HG03103 (cell line): Measurements from ENCODE around the gene STXBP5.
A peak's percentile ranks its signal among the peaks of the same experiment; 100 is the strongest.

Experiments
- ATAC-seq: cut with Tn5 transposase; IDR thresholded peaks from one replicate; pipeline ENCODE4 v1.9.1; 2021; ENCODE audit warnings: low read depth; ENCODE audit not compliant: unreplicated experiment

STXBP5 gene

DNA sequence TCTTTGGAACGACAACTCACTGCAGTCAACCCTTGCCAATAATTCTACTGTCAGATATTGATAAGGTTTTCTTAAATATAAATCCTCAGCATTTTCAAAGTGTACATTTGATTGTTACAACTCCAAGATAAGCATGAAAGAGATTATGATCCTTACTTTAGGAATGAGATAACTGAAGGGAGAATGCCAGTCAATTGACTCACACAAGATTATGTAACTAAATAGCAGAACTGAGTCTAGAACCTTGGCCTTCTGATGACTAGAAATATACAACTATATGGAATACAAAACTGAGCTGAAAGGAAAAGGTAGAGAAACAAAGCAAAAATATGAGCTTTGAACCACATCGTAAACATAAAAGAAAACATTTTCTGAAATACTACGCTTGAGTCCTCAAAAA, 26.9 kb upstream of the STXBP5 start:
- ATAC-seq, result no peak

DNA sequence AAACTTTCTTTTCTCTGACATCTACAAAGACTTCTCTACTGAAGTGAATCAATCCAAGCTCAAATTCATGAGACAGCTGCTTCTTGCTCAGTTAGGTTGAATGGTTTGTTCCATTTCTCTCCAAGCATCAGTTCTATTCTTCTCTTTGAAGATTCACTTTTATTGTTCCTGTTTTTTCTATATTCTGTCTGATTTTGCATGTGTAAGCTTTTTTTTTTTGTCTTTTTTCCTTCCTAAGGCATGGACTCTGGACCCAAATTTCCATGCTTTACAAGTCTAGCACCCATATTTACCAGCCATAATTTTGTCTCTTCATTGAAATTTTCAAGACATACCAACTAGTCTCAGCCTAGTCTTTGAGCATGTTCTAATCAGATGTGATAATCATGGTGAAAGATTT, 25.9 kb upstream of the STXBP5 start:
- no peak for ATAC-seq

DNA sequence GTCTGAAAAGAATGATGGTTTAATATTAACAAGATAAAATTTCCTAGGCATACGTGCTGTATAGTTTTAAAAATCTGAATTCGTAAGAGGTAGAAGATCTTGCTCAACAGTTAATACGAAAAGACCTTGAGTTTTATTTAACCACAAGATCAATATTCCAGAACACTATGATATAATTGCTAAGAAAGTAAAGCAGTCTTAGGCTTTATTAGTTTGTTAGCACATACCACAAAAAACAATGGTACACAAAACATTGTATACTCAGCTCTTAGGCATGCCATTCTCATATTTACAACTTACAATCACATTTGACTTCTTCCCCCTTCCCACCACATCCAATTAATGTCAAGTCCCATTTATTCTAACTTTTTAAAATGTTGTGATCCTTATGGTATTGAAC, 24.4 kb upstream of the STXBP5 start:
- ATAC-seq, result no peak

DNA sequence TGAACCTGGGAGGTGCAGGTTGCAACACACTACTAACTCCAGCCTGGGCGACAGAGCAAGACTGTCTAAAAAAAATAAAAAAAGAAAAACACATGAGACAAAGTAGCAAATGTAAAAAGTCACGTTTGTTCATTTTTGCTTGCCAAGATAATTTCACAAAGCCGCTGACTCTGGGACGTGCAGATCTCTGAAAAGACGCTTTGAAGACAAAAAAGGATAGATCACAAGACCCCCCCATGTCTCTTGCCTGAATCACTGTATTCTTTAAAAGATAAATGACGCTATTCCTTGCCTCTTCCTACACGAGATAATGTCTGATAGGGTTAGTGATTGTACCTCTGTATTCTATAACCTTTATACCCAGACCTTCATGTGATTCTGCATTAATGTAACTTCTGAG, 23.3 kb upstream of the STXBP5 start:
- no peak for ATAC-seq

DNA sequence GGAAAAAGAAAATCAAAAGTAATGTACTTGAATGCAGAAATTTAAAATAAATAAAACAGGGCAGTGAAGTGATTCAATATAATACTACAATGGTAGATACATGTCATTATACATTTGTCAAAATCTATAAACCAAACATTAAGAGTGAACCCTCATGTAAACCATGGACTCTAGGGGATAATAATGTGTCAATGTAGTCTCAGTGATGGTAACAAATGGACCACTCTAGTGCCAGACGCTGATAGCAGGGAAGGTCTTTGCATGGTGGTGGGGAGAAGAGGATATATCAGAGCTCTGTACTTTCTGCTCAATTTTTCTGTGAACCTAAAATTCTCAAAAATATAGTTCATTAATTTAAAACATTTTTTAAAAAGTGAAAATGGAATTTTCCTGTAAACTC, 19.8 kb upstream of the STXBP5 start:
- no peak for ATAC-seq

DNA sequence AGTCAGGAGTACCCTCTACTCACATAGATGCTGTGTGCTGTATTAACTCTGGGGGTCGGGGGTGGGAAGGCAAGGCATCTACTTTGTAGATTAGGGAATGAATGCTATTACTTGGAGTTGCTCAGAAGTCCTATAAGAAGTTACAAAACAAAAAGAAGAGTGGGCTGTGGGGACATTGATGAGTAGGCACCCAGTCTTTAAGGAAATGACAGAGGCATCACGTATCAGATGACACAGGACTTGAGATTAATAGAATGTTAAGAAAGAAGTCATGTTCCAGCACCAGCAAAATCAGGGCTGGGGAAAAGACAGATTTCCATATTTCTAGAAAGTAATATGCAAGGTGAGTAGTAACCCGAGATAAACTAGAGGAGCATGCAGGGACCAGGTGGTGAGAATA, 19.0 kb upstream of the STXBP5 start:
- ATAC-seq, result no peak

DNA sequence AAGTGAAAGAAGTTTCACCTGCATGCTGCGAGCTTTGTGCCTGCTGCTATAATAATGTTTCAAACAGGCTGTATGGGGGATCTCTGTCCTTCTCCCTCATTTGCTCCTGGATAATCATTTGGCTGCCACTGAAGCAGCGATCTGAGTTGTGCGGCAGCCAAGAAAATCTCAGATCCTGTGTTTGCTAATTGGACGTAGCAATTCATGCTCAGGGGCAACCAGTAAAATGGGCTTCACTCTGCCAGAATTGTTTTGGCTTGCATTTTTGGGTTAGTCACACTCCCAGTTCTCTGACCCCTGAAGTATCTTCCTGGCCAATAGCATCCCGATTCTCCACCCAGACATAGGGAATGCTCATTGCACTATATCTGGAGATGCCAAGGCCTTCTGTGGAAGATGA, 13.7 kb upstream of the STXBP5 start:
- ATAC-seq, result no peak

DNA sequence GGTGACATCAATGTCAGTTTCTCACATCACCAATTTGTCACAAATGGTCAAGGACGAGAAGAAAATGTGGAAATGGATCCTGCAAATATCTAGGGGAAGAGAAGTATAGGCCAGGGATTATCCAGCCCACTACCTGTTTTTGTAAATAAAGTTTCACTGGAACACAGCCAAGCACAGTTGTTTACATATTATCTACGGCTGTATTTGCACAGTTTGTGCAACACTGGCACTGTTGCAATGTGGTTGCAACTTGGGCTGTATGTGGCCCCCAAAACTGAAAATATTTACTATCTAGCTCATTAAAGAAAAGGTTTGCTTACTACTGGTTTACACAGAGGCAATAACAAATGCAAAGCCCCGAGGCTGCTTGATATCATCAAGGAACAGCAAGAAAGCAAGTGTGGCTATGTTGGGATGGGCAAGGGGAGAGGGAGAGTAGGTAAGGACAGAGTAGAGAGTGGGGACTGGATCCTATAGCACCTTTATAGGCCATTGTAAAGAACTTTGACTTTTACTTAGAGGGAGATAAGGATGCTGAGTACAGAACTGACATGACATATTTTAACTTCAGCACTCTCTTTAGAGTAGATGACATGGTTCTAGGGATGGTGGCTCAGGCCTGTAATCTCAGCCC, 11.8 kb upstream of the STXBP5 start:
- ATAC-seq, result no peak

DNA sequence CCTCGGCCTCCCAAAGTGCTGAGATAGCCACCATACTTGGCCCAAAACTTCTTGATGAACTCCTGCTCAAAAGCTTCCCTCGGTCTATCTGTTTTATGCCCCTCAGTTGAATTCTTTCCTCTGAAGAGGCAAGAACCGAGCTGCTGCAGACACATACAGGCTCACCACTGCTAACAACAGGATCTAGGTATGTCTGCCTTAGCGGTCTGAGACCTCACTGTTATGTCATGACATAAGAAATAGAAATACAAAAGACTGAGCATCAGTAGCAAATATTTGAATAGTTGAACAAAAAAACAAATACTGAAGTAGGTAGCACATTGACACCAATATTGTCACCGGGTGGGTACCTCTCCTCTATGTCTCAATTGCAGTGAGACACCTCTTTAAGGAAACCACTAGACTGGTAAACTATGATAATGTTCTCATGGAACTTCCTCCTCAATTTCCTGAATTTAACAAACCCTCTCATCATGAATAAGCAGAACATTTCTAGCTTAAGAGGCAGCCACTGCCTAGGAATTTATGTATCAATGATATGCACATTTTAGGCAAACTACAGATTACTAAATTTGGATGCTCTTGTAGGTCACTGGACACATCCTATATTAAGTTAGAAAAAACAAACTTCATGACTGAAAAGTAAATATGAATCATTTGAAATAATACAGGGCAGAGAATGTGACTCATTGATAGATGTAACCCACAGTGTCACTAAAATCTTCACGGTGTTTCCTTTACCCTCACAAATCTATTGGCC, 9.4 kb upstream of the STXBP5 start:
- no peak for ATAC-seq

DNA sequence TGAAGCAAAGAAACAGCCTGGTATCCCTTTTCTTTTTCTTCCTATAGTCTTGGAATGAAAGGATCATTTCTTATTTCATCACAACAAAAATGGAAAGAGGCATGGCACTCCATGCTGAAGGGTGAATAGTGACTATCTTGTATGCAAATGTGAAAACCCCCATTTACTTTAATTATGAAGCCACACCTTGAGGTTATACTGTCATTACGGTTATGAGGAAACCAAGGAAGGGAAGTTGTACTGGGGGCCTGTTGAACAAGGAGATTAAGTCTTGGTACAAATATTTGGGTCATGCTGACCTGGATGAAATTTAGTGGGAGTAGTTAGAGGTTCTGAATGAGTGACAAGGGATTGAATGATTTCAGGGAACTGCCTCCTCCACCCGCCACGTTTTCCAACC, 8.7 kb upstream of the STXBP5 start:
- ATAC-seq, result no peak

DNA sequence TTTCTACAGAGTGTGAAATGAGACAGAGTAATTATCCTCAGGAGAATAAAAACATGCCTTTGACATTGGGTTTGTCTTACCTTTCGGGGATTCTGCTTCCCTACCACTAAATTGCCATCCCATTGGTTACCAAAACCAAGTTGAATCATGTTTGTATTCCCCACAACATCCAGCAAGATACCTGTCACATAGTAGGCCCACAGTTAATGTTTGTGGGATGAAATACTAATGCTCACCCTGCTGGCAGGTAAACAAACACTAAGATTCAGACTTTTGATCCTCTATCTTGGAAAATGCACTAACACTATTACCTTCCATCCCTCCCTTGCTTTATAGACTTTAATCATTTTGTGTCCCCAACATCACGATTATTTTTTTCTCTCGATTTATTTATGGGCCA, 8.2 kb upstream of the STXBP5 start:
- ATAC-seq, result no peak

DNA sequence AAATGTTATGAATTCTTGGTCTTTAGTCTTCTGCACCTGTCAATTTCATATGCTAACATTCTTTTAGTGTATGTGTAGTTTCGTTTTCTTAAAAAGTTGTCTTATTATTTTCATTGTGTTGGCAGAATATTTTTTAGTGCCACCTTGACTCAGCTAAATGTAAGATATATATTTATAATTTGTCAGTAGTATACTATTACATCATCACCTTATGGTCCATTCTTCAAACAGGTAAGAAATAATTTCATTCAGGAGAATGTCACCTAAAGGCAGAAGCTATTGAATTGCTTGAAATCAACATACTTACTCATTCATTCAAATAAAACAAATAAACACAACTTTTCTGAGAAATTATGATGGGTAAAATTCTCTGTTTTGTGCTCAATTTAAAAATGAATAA, 3.5 kb upstream of the STXBP5 start:
- no peak for ATAC-seq

DNA sequence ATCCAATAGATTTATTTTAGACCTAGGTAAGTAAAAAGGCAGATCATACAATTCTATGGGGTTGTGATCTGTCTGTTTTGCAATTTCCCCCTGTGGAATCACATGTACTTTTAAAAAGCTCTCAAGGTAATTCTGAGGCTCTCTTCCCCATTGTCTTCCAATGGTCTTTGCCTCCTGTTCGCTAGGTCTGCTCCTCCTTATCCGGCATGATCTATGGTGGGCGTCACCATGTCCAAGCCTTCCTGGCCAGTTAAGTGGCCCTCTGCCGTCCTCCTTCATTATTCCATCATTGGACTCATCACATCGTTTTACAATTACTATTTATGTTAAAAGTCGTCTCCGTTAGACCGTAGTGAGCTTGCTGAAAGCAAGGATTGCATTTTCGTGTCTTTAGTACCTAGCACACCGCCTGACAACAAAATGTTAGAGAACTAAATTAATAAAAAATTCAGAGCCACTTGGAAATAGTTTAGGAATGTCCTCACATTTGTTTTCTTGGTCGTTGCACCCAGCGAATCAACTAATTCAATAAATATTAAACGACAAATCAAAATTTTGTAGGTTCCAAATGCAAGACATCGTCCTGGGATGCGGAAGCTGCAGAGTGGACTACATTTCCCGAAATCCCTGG, 2.2 kb upstream of the STXBP5 start:
- ATAC-seq, result no peak

DNA sequence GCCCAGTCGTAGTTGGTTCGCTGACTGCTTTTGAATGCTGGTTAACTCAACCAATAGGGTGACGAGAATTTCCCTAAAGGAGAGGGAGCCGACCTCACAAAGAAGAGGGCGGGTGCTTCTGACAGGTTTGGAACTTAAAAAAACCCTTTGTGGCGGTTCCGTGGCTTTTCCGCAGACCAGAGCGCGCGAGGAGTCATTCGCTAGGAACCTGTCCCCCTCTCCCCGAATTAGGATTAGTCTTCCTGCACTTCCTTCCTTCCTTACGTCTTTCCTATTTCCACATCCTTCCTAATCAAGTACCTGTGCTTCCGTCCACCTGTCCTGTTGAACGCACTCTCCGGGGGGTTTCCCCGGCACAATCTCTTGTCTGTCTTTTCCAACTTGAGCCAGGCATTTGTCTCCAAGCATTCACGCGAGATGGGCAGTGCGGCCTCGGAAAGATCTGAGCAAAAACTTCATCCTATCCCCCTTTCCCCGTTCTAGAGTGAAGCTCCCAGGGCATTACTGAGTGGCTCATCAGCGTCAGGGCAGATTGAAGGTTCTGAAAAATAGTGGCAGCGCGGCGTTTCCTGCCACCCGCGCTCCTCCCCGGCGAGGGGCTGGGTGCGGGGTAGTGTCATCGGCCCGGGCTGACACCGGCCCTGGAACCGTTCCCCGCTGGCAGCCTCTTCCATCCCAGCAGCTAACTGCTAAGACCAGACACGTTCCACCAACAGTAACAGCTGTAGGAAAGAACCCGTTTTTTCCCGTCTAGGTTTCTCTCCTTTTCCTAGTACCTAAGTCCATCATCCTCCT, 1.5 kb upstream of the STXBP5 start:
- peak; percentile 74 for ATAC-seq

DNA sequence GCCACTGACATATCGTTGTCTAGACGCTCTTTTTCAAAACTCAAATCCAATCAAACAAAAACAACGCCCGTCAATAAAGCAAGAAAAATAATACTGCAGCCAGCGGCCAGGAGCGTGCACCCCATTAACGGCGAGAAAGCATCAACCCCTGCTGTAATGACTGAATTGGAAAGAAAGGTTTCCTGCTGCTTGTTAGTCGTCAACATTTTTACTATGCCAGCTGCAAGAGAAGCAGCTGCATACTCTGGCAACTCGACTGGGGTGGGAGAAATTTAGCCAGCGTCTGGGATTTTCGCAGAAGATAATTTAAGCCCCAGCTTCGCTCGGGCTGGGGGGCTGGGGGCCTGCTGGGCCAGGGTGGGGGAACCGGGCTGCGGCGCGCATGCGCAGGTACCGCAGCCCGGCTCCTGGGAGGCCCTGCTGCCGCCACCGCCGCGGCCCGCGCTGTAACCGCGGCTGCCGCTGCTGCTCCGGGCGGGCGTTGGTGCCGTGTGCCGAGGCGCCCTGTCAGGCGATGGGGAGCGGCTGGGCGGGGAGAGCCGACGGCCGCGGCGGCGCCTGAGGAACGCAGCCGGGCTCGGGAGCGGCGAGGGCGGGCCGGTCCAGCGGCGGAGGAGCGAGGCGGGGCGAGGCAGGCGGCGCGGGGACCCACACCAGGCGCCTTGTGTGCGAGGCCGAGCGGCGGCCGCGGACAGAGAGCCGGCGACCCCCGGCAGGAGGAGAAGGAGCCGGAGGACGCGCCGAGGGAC, 732 bp upstream of the STXBP5 start:
- ATAC-seq, result peak; percentile 45

DNA sequence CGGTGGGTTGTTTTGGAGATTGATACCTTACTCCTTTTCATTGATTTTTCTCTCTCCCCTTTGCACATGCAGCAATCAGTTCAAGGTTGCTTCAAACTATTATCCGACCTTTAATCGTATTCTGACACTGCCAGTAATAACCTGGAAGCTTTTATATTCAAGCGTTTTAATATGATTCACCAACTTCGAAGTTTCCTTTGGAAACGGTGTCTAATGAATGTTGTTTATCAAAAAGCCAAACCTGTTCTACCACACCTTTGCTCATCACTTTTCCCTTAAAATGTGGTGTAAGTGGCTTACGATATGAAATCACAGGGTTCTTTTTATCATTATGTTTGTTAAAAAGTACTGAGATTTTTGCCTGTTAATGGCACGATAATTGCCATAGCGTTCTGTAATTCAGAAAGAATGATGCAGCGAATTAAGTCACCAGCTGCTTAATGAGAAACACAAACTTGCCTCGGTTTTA, 660 bp downstream of the STXBP5 start:
- ATAC-seq, result no peak

DNA sequence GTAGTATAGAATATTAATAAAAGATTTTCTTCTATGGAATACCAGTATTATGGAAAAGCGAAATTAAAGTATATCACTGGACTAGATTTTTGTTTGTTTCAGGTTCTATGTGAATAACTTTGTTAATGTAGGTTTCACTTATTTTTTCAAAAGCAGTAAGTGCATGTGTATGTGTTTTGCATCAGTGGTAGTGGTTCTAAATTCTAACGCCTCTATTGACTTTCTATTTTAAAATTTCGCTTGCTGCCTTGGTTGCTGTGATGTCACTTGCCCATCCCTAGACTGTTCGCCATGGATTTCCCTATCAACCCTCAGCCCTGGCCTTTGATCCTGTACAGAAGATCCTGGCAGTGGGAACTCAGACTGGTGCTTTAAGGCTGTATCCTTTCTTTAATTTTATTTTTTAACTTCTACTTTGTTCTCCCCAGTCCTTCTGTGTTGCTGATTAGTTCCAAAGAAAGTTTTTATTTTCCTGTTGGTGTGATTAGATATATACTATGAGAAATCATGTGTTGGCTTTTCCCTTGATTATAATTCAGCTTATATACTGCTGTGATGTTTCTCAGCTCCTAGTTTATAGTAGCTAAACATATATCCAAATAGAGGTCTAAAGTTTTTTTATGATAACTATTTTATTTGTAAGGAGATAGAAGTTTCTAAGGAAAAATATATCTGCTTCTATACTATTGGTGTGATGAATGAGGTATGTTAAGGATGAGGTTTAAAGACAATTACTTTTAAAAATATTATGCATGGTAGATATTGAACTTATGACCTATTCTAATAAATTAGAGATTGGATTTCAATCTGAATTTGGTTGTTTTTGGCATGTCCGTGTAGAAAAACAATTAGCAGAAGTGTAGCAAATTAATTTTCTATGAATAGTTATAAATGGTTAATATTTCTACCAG, 1.7 kb downstream of the STXBP5 start:
- ATAC-seq, result no peak

DNA sequence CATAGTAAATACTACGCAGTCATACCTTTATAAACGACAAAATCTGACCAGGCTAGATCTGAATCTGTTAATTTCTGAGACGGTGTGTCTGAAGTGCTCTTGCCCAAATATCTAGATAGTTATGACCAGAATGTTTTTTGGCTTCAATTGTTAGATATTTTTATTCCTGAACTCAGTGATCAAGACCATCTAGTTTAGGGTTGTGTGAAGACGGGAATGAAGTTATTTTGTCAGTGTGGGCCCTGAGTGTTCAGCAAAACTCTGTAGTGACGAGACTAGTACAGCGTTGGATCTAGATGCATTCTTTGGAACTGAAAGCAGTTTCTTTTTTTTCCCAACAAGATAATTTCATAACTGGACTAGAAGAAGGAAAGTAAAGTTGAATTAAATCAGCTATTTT, 3.1 kb downstream of the STXBP5 start:
- no peak for ATAC-seq
